ENCODE results near the gene KHDRBS1. TPM values are rescaled to one million over a fixed set of nuclear protein-coding genes. Genes with fewer than 3 reads are reported as not detected.

KHDRBS1 gene
- total RNA-seq, 1 experiment from 2014 or later, result 106 TPM

- no peak overlapping the region for H3K4me3 Mint-ChIP-seq (ENCODE audit: unreplicated experiment)
- H3K27ac Mint-ChIP-seq (ENCODE audit: low read depth, unreplicated experiment), result peak overlapping the region; percentile 65
- H3K36me3 Mint-ChIP-seq (ENCODE audit: insufficient read depth, unreplicated experiment), result peaks cover 9% of the 10 kb centered on the region
- DNase-seq (ENCODE audit: unreplicated experiment), result peak; percentile 61
- no TSS peak for BruUV-seq (replicated peaks)
- H3K27me3 Mint-ChIP-seq (ENCODE audit: insufficient read depth, unreplicated experiment), result no peaks in the 10 kb centered on the region
- ChIA-PET POLR2A (interaction anchor here (0.6 to 2.7 kb wide), 12 partner anchors 8 to 403 kb away, joined by 3 to 22 read pairs (median 4); partner anchors contain the start of genes KHDRBS1, PTP4A2 and SPOCD1), CTCF (interaction anchor here (0.6 to 3.2 kb wide), 8 partner anchors 10 to 61 kb away, joined by 3 to 17 read pairs (median 4); partner anchors contain the start of gene KHDRBS1)
- H3K4me1 Mint-ChIP-seq (ENCODE audit: insufficient read depth, unreplicated experiment), result peaks cover 18% of the 10 kb centered on the region
- no peak for TF ChIP-seq CTCF (IDR thresholded peaks at IDR 0.05; ENCODE audit: unreplicated experiment)
- intact Hi-C loops (cut with micrococcal nuclease), result loop anchor here (5.0 kb wide), 1 partner anchor 85 kb away; no protein-coding TSS in a partner anchor
- no peaks in the 10 kb centered on the region for H3K9me3 Mint-ChIP-seq (ENCODE audit: unreplicated experiment)
Observed at GRCh38 chr1:31977385-31978131, 36.1 kb upstream of the KHDRBS1 start.

- ChIA-PET CTCF (interaction anchor here (0.7 to 3.2 kb wide), 4 partner anchors 9 to 25 kb away, joined by 3 to 17 read pairs (median 4); no protein-coding TSS in a partner anchor), POLR2A (interaction anchor here (2.7 kb wide), 1 partner anchor 36 kb away, joined by 22 read pairs; the partner anchor contains the start of gene KHDRBS1)
- H3K27ac Mint-ChIP-seq (ENCODE audit: low read depth, unreplicated experiment), result no peak overlapping the region
- no peak for TF ChIP-seq CTCF (IDR thresholded peaks at IDR 0.05; ENCODE audit: unreplicated experiment)
- no peak overlapping the region for H3K4me3 Mint-ChIP-seq (ENCODE audit: unreplicated experiment)
- no peaks in the 10 kb centered on the region for H3K9me3 Mint-ChIP-seq (ENCODE audit: unreplicated experiment)
- peaks cover 18% of the 10 kb centered on the region for H3K4me1 Mint-ChIP-seq (ENCODE audit: insufficient read depth, unreplicated experiment)
- intact Hi-C loops (cut with micrococcal nuclease), result loop anchor here (5.0 kb wide), 1 partner anchor 83 kb away; no protein-coding TSS in a partner anchor
- BruUV-seq (replicated peaks), result no TSS peak
- no peak for DNase-seq (ENCODE audit: unreplicated experiment)
- H3K36me3 Mint-ChIP-seq (ENCODE audit: insufficient read depth, unreplicated experiment), result peaks cover 9% of the 10 kb centered on the region
- H3K27me3 Mint-ChIP-seq (ENCODE audit: insufficient read depth, unreplicated experiment), result no peaks in the 10 kb centered on the region
Observed at GRCh38 chr1:31978843-31979400, 34.7 kb upstream of the KHDRBS1 start.

GRCh38 chr1:31980835-31981455 is 32.7 kb upstream of the KHDRBS1 start:
- Mint-ChIP-seq H3K27ac (ENCODE audit: low read depth, unreplicated experiment) (no peak overlapping the region), H3K4me3 (ENCODE audit: unreplicated experiment) (no peak overlapping the region), H3K4me1 (ENCODE audit: insufficient read depth, unreplicated experiment) (peaks cover 29% of the 10 kb centered on the region), H3K36me3 (ENCODE audit: insufficient read depth, unreplicated experiment) (peaks cover 9% of the 10 kb centered on the region), H3K9me3 (ENCODE audit: unreplicated experiment) (no peaks in the 10 kb centered on the region), H3K27me3 (ENCODE audit: insufficient read depth, unreplicated experiment) (no peaks in the 10 kb centered on the region)
- intact Hi-C loops (cut with micrococcal nuclease), result no loop called here
- no peak for DNase-seq (ENCODE audit: unreplicated experiment)
- no peak for TF ChIP-seq CTCF (IDR thresholded peaks at IDR 0.05; ENCODE audit: unreplicated experiment)
- ChIA-PET POLR2A (no interaction called here), CTCF (no interaction called here)
- BruUV-seq (replicated peaks), result no TSS peak

GRCh38 chr1:31981456-31981839 is 32.2 kb upstream of the KHDRBS1 start:
- Mint-ChIP-seq H3K9me3 (ENCODE audit: unreplicated experiment) (no peaks in the 10 kb centered on the region), H3K4me3 (ENCODE audit: unreplicated experiment) (no peak overlapping the region), H3K27me3 (ENCODE audit: insufficient read depth, unreplicated experiment) (no peaks in the 10 kb centered on the region), H3K4me1 (ENCODE audit: insufficient read depth, unreplicated experiment) (peaks cover 26% of the 10 kb centered on the region), H3K27ac (ENCODE audit: low read depth, unreplicated experiment) (no peak overlapping the region), H3K36me3 (ENCODE audit: insufficient read depth, unreplicated experiment) (peaks cover 9% of the 10 kb centered on the region)
- POLR2A ChIA-PET, result no interaction called here
- no peak for TF ChIP-seq CTCF (IDR thresholded peaks at IDR 0.05; ENCODE audit: unreplicated experiment)
- CTCF ChIA-PET, result interaction anchor here (0.6 kb wide), 1 partner anchor 559 kb away, joined by 5 read pairs; no protein-coding TSS in a partner anchor
- no peak for DNase-seq (ENCODE audit: unreplicated experiment)
- intact Hi-C loops (cut with micrococcal nuclease), result no loop called here
- no TSS peak for BruUV-seq (replicated peaks)

Measured in MCF 10A (cell line).